HEK293T (cell line): ENCODE data around the gene NINJ1.

Experiments
- CTCF ChIA-PET: fragments of 350-600 bp; formaldehyde crosslinking; extraction: SDS; loops from one replicate; lab custom pipeline; 2021; ENCODE audit warnings: antibody characterized with exemption, inconsistent platforms; lab: Yijun Ruan, JAX
- POLR2A ChIA-PET: fragments of 350-600 bp; formaldehyde crosslinking; extraction: SDS; loops from one replicate; lab custom pipeline; 2020; ENCODE audit warnings: antibody characterized with exemption, inconsistent platforms; lab: Yijun Ruan, JAX
- DNase-seq: peaks from one replicate; pipeline ENCODE4 v3.0.0; 2012; ENCODE audit warnings: mixed read lengths; ENCODE audit errors: extremely low spot score
- ARNT ChIP-seq: fragments of 450-650 bp; IDR thresholded peaks from 2 replicates; pipeline ENCODE4 v1.6.1; 2017; ENCODE audit warnings: mild to moderate bottlenecking
- BHLHE40 ChIP-seq: fragments of 450-650 bp; IDR thresholded peaks from 2 replicates; pipeline ENCODE4 v1.6.1; 2016; ENCODE audit warnings: mild to moderate bottlenecking, moderate library complexity, borderline replicate concordance
- CTBP1 ChIP-seq: fragments of 450-650 bp; IDR thresholded peaks from 2 replicates; pipeline ENCODE4 v1.6.1; 2016; ENCODE audit warnings: borderline replicate concordance
- ELF4 ChIP-seq: fragments of 450-650 bp; IDR thresholded peaks from 2 replicates; pipeline ENCODE4 v1.6.1; 2017; ENCODE audit warnings: antibody characterized with exemption
- FOXA1 ChIP-seq: fragments of 450-650 bp; IDR thresholded peaks from 2 replicates; pipeline ENCODE4 v1.6.1; 2016; ENCODE audit warnings: mild to moderate bottlenecking
- FOXK2 ChIP-seq: fragments of 450-650 bp; IDR thresholded peaks from 2 replicates; pipeline ENCODE4 v1.6.1; 2016; ENCODE audit warnings: mild to moderate bottlenecking
- FOXM1 ChIP-seq: fragments of 450-650 bp; IDR thresholded peaks from 2 replicates; pipeline ENCODE4 v1.6.1; 2017; ENCODE audit warnings: mild to moderate bottlenecking, borderline replicate concordance
- HDGF ChIP-seq: fragments of 450-650 bp; IDR thresholded peaks from 2 replicates; pipeline ENCODE4 v1.6.1; 2017; ENCODE audit warnings: antibody characterized with exemption, borderline replicate concordance
- L3MBTL2 ChIP-seq: fragments of 450-650 bp; conservative IDR thresholded peaks from 2 replicates; pipeline ENCODE4 v1.6.1; 2016; ENCODE audit warnings: mild to moderate bottlenecking
- LEF1 ChIP-seq: fragments of 450-650 bp; IDR thresholded peaks from 2 replicates; pipeline ENCODE4 v1.6.1; 2017; ENCODE audit warnings: mild to moderate bottlenecking, borderline replicate concordance
- NFRKB ChIP-seq: fragments of 450-650 bp; IDR thresholded peaks from 2 replicates; pipeline ENCODE4 v1.6.1; 2016; ENCODE audit warnings: mild to moderate bottlenecking, moderate library complexity
- SP1 ChIP-seq: fragments of 450-650 bp; IDR thresholded peaks from 2 replicates; pipeline ENCODE4 v1.6.1; 2017
- SUZ12 ChIP-seq: fragments of 450-650 bp; IDR thresholded peaks from 2 replicates; pipeline ENCODE4 v1.6.1; 2016; ENCODE audit warnings: mild to moderate bottlenecking
- TARDBP ChIP-seq: fragments of 450-650 bp; IDR thresholded peaks from 2 replicates; pipeline ENCODE4 v1.6.1; 2016
- ZNF384 ChIP-seq: fragments of 450-650 bp; IDR thresholded peaks from 2 replicates; pipeline ENCODE4 v1.6.1; 2016
- TF ChIP-seq, protein P1 (sequence below): fragments of 450-650 bp; IDR thresholded peaks from 2 replicates; pipeline ENCODE4 v1.6.1; 2016

The NINJ1 gene

GRCh38 chr9:93126825-93127368 is 7.2 kb downstream of the NINJ1 start:
- CTCF ChIA-PET = interaction anchor here (0.6 kb wide), 1 partner anchor 18 kb away, joined by 3 read pairs; no protein-coding TSS in a partner anchor
- POLR2A ChIA-PET = no interaction called here
- TF ChIP-seq ZNF384 (no peak), LEF1 (no peak), ELF4 (no peak), SUZ12 (no peak), CTBP1 (no peak), HDGF (no peak), FOXM1 (no peak), FOXK2 (no peak)
- DNase-seq = no peak

- POLR2A ChIA-PET = interaction anchor here (0.9 to 1.8 kb wide), 3 partner anchors 7 to 441 kb away, joined by 3 to 4 read pairs (median 3); partner anchors contain the start of gene NINJ1
- TF ChIP-seq L3MBTL2 (no peak), LEF1 (no peak), TARDBP (no peak), ZNF384 (no peak), ELF4 (no peak), SP1 (no peak), HDGF (no peak), FOXK2 (no peak), NFRKB (no peak), CTBP1 (no peak), ARNT (no peak), FOXM1 (no peak), SUZ12 (no peak)
- CTCF ChIA-PET = interaction anchor here (0.6 to 1.0 kb wide), 2 partner anchors 17 kb away, joined by 3 to 4 read pairs; no protein-coding TSS in a partner anchor
- DNase-seq = no peak
Observed at GRCh38 chr9:93126151-93126781, 7.8 kb downstream of the NINJ1 start.

DNA sequence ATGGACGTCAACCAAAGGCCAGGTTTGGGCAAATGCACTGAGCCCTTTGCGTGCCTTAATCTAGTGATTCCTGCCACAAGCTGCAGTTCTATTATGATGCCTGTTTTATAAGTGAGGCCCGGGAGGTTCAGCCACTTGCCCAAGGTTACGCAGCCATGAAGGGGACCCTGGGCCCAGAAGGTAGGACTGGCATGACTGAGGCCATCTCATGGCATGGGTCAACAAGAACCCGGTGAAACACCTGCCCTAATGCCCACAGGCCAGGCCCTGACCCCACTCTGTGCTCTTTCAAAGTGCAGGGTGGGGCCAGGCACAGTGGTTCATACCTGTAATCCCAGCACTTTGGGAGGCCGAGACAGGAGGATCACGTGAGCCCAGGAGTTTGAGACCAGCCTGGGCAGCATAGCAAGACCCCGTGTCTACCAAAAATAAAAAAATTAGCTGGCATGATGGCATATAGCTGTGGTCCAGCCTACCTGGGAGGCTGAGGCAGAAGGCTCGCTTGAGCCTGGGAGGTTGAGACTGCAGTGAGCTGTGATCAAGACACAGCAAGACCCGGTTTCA is 8.6 kb downstream of the NINJ1 start:
- DNase-seq = no peak
- TF ChIP-seq NFRKB (no peak), FOXM1 (no peak), LEF1 (no peak)
- POLR2A ChIA-PET = interaction anchor here (0.9 to 1.8 kb wide), 3 partner anchors 8 to 442 kb away, joined by 3 to 4 read pairs (median 3); partner anchors contain the start of gene NINJ1
- CTCF ChIA-PET = interaction anchor here (1.0 kb wide), 1 partner anchor 16 kb away, joined by 4 read pairs; no protein-coding TSS in a partner anchor

GRCh38 chr9:93124793-93125192 is 9.3 kb downstream of the NINJ1 start:
- ChIA-PET POLR2A (interaction anchor here (1.3 to 1.8 kb wide), 2 partner anchors 9 kb away, joined by 3 to 4 read pairs; partner anchors contain the start of gene NINJ1), CTCF (interaction anchor here (0.6 kb wide), 1 partner anchor 688 kb away, joined by 5 read pairs; no protein-coding TSS in a partner anchor)
- TF ChIP-seq, protein P1, sequence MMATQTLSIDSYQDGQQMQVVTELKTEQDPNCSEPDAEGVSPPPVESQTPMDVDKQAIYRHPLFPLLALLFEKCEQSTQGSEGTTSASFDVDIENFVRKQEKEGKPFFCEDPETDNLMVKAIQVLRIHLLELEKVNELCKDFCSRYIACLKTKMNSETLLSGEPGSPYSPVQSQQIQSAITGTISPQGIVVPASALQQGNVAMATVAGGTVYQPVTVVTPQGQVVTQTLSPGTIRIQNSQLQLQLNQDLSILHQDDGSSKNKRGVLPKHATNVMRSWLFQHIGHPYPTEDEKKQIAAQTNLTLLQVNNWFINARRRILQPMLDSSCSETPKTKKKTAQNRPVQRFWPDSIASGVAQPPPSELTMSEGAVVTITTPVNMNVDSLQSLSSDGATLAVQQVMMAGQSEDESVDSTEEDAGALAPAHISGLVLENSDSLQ = no peak
- TF ChIP-seq FOXK2 (no peak), FOXA1 (no peak), ZNF384 (no peak), NFRKB (no peak), ELF4 (no peak), ARNT (no peak), FOXM1 (no peak), BHLHE40 (no peak), SUZ12 (no peak), SP1 (no peak), CTBP1 (no peak), HDGF (no peak), LEF1 (no peak), L3MBTL2 (no peak), TARDBP (no peak)
- no peak for DNase-seq

- ChIA-PET POLR2A (interaction anchor here (0.9 kb wide), 1 partner anchor 10 kb away, joined by 3 read pairs; the partner anchor contains the start of gene NINJ1), CTCF (interaction anchor here (0.6 kb wide), 1 partner anchor 687 kb away, joined by 5 read pairs; no protein-coding TSS in a partner anchor)
- DNase-seq = no peak
- TF ChIP-seq HDGF (no peak), SUZ12 (no peak), NFRKB (no peak), ELF4 (no peak)
- TF ChIP-seq, protein P1 = no peak
Observed at GRCh38 chr9:93123561-93124283, 10.3 kb downstream of the NINJ1 start.

- TF ChIP-seq ELF4 (no peak), FOXA1 (no peak), BHLHE40 (no peak), FOXM1 (no peak), ARNT (no peak), ZNF384 (no peak), L3MBTL2 (no peak), SP1 (no peak), NFRKB (no peak), HDGF (no peak), LEF1 (no peak), TARDBP (no peak), SUZ12 (no peak), FOXK2 (no peak), CTBP1 (no peak)
- TF ChIP-seq, protein P1 = no peak
- ChIA-PET POLR2A (interaction anchor here (0.9 kb wide), 1 partner anchor 11 kb away, joined by 3 read pairs; the partner anchor contains the start of gene NINJ1), CTCF (no interaction called here)
- no peak for DNase-seq
Observed at GRCh38 chr9:93122721-93123221, 11.3 kb downstream of the NINJ1 start.
